GM19023 (cell line): ENCODE measurements around the gene MAP7.
"Not testable (repeated sequence)": the region's sequence is repeated elsewhere in the genome, so short reads cannot be mapped to it uniquely, and the experiment has no call there.

Source experiments
- ATAC-seq: cut with Tn5 transposase; IDR thresholded peaks from one replicate; pipeline ENCODE4 v1.9.1; 2021; ENCODE audit warnings: mild to moderate bottlenecking, moderate library complexity; ENCODE audit not compliant: unreplicated experiment

MAP7 gene

DNA sequence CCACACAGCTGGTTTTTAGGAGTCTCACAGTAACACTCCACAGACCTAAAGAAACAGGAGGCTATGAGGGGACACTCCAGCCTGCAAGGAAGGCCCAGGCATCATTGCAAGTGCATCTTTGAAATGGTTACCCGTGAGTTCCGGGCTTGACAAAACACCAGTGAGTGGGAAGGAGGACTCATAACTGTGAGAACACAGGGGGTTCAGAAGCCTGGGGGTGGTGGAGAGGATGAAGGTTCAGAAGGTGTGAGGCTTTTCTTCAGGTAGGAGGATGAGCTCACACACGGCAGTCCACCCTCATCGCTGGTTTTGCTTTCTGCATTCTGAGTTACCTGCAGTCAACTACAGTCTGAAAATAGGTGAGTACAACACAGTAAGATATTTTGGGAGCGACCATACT lies 39.9 kb downstream of the MAP7 start:
- ATAC-seq, result no peak

DNA sequence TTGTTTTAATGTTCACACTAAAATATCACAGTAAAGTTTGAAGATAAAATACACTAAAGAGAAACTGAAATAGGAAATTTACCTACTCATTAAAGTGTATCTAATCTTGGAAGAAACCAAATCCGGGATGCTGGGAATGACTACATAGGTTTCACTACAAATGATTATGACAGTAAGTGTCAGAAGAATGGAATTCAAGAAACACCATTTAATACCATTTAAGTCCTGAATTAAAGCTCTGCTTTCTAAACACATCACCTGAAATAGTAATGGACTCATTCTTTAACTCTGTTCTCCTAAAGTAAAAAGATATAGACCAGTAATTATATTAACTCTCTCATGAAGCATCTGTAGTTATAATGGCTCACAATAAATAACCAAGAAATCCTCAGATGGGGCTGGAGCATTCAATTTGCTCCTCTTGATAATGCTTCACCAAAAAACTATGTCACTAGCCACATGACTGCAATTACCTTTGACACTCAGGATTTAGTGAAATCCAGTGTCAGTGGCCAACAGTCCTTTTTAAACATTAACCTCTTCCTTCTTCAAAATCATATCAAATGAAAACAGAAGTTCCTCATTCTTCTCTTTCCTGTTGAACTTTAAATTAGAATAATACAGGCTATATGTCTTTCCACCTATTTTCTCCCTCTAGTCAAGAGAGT lies 41.4 kb downstream of the MAP7 start:
- ATAC-seq, result no peak

DNA sequence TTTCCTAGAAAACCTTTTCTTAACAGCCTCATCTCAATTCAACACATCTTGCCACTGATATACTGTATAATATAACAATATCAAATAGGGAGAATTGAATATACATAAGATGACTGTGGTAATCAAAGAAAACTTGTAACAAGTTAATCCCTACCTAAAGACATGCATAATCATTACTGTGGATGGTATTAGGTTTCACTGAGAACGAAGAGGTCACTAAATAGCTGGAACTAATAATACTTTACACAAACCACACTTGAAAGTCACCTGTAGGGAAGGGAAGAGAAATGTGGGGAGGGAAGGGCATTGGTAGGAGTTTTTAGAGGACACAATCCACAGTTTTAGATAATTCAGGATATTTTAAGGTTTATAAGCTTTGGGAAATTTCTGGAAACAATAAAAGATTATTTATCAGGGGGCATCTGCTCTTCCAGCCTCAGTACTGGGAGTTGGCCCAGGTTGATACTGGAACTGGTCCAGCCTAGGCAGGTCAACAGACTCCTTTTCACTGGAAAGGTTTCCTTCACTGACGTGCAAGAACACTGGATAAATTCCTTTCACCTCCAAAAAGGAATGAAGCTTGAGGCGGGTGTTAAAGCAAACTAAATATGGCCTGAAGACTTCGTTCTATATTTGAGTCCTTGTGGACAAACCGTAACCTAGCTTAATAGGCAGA lies 44.0 kb downstream of the MAP7 start:
- no peak for ATAC-seq

DNA sequence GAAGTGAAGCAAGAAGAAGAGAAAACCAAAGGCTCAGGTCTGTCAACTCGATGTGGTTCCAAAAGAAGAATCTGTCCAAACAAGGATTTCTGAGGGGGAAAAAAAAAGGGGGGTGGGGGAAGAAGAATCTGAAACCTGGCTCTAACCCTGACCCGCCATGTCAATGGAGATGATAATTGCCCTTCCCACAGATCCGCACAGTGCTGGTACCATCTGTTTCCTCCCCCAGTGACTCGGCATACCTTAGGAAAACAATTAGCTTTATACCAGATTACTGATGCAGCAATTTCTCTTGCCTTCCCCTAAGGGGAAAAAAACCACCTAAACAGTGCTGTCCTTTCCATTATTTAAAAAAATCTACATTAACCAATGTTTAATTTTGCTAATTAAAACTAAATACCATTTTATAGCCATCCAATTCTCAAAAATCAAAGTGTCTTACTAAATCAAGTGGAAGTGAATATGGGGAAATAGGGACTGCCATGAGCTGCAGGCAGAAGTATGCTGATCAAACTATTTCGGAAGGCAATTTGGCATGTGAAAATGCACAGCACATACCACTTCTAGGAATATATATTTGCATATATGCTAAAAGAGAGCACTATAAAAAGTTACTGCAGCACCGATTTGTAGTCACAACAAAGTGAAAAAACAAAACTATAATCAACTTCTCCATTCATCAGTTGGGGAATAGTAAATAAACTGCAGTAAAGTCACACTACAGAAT lies 46.8 kb downstream of the MAP7 start:
- ATAC-seq, result no peak

DNA sequence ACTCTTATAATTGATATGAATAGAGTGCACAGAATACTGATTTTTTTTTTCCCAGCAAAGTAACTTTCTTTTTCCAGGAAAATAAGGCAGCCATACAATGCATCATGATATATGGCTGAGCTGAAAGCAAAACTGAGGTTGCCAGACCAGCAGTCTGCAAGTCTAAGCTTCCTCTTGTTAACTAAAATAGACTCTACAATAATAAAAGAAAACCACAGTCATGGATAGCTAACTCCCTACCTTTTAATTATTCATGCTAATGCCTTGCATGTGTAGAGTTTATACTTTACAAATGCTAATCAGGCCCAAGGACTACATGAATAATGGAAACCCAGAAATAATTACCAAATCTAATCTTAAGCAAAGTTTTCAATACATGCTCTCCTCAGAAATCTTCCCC lies 47.4 kb downstream of the MAP7 start:
- no peak for ATAC-seq

DNA sequence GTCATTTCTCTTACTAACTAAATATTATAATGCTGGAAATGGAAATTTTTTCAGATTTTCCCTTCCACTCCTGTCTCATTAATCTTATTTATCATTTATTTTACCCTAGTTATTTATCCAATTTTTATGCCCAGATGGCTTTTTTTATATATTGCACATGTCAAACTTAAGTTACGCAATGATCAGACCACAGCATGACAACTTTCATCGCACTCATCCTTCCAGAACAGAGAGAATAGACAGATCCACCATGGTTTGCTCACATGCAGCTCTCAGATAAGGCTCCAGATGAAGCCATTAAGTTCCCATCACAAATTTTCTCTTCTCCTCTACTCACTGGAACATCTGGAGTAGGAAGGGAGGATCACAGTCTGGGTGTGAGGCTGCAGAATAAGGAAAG lies 48.7 kb downstream of the MAP7 start:
- no peak for ATAC-seq

DNA sequence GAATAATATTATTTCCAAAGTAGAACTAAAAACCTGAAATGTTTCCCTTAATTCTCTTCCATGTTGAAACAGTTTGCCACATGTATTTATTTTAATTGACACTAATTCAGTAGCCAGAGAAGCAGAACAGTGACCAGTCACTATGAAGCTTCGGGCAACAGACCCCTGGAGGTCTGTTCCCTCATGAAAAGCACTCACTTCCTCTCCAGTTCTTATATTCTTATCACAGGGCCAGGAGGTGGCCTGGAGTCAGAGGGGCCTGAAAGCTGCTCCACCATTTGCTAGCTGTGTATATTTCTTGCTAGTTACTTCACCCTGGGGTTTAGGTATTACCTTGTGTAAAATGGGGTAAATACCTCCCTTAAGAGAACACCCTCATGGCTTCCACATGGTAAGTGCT lies 49.1 kb downstream of the MAP7 start:
- no peak for ATAC-seq

DNA sequence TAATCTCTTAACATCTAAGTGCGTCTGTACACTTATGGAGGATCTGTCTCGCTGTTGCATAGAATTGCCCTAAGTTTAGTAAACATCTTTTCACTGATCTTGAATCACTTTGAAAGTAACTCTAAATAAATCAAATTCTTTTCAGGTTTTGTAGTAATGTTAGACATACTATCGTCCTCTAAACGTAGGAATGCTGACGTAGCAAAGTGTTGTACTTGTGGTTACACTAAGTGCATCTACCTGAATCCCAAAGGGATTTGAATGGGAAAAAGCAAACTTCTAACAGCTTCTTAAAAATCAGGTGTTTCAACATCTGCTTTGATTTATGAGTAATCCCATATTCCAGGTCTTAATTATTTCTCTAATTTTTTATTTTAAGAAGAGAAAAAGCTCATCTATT lies 49.8 kb downstream of the MAP7 start:
- ATAC-seq, result no peak

DNA sequence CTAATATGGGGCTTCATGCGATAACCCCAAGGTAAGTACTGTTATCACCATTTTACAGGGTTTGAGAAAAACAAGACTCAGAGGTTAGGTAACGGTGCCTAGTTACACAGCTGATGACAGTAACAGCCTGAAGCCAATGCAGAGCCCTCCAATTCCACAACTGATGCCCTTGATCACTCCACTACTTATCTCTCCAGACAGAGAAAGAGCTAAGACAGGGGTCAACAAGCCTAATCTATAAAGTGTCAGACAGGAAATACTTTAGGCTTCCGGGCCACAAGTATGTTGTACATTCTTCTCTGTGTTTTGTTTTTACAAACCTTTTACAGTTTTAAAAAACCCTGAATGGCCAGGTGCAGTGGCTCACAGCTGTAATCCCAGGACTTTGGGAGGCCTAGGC lies 50.9 kb downstream of the MAP7 start:
- ATAC-seq, result no peak

DNA sequence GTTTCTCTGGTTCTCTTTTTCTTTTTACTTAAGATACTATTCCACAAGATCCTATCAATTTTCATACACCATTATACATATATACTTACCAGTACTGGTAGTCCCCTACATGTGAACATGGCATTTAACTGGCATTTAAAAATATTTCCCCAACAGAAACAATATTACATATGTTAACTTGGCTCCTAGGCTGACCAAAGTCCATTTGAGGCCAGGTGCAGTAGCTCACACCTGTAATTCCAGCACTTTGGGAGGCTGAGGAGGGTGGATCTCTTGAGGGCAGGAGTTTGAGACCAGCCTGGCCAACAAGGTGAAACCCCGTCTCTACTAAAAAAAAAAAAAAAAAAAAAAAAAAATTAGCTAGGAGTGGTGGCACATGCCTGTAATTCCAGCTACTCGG lies 53.8 kb downstream of the MAP7 start:
- ATAC-seq, result not testable (repeated sequence)

DNA sequence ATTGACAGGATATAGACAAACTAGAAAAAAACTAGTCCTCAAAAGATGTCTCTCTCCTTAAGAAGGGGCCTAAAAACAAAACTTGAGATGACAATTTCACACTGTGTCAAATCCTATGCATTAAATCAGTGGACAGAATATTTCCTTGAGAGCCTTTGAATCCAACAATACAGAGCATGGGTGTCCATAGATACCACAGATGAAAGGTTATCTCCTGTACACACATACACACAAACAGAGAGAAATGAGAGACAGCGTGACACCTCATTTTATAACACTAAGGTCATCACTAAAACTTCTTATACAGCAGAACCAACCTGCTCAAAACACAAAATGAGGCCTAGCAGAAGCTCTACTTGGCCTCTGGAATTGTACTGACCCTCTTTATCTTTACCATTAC lies 55.5 kb downstream of the MAP7 start:
- ATAC-seq, result no peak

DNA sequence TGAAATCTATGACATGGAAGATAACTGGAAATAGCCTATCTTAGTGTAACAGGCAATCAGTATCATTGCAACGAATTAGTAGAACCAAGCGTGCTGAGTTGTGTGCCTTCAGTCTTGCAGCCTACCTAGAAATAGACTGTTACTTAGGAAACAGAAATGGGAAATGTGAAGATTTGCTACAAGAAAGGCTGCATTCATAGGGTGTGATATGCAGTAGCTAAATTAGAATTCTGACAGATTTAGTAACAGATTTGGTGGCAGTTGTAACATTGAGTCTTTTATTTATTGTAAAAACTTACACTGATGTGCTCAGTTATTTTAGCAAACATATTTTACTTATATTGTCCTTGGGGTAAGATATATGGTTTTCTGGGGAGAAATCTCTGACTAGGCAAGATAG lies 56.2 kb downstream of the MAP7 start:
- ATAC-seq, result no peak

DNA sequence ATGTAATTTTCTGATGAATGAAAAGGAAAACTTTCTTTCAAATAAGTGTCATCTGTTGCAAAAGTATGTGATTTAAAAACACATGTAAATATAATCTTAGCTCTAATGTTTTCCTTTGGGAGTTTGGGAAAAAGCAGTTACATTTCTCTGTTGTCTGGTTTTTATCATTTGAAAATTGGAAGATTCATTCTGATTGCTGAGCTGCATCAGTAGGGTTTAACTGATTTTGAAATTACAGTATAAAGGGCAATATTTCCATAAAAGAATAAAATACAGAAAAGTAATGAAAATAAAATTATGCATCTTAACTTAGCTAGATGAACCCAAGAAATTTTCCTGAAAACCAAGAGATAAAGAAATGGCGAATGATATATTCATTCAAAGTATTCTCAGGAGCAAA lies 57.8 kb downstream of the MAP7 start:
- no peak for ATAC-seq

DNA sequence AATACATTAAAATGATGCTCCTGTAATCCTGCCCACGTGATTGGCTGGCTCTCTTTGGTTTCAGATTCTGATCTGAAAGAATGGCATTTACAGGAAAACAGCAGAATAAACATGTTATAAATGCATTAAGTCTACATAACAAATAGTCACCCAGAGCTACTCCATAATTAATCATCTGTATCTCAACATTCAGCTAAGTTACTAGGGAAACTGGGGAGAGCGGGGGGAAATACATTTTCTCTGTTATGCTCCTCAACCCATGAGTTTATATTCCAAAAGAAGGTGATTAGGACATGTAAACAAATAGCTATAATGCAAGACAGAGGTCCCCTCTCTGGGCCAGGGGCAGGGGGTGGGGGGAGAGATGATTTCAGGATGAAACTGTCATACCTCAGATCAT lies 58.5 kb downstream of the MAP7 start:
- no peak for ATAC-seq

DNA sequence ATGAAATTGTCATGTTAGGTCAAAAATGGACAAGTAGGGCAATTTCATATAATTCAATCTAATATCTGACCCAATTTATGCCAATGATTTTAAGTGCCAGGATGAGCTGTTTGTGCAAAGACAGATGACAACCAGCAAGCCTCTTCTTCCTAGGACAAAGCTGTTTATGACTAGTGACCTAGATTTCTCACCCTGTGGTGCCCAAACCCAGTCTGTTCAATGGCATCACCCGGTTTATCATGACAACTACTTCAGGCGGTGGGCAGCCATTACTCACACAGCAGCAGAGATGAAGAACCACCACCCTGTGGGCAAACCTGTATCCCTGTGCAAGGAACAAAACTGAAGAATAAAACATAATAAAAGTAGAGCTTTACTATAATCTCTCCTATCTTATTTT lies 59.0 kb downstream of the MAP7 start:
- no peak for ATAC-seq

DNA sequence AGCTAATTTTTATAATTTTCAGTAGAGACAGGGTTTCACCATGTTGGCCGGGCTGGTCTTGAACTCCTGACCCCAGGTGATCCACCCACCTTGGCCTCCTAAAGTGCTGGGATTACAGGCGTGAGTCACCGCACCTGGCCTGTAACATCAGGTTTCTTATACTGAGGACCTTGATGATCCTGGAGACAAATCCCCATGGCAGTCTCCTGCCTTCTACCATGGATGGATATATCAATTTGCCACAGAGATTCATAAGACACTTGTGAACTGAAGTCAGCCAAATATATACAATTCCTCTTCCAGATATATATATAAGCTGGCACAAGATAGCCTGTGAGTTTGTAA lies 60.6 kb downstream of the MAP7 start:
- ATAC-seq, result not testable (repeated sequence)

DNA sequence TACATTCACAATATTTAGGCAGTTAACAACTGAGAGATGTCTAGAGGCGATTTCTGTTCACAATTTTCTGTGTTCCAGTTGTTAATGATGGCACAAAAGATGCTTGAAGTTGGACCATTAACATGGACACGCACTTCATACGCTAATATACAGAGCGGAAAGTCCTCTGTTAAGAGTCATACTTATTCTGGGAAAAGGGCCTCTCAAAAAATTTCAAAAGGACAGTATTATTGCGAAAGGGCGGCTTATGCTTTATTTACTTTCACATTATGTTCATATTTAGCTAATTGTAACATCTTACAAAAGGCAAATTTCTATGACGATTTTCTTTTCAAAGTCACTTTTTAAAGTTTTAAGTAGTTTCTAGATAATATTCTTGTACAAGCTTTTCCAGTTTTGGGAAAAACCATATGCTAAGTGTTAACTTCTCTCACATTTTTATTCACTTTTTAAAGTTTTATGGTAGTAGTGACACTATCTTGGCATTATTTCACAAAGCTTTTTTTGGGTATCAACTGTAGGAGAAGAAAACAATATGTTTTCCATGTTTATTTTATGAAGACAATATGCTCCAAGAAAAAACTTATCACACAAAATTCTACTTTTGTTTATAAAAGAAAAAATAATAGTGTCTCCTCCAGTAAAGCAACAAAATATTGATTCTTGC lies 62.3 kb downstream of the MAP7 start:
- no peak for ATAC-seq

DNA sequence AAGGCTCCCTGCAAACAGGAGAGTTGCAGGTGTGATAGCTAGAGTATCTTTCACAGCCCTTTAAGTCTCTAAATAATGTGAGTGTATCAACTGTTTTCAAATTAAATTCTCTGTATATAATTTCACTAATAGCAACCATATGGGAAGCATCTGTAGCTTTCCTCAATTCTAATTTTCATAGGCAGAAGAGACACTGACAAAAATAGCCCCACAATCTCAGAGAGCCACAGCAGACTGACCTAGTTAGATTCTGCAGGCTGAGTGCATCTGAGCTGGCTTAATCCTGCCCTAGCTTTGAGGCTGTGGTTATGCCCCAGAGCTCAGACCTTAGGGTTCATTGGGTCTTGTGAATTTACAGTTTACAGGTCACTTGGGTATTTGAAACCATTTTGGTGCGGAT lies 63.9 kb downstream of the MAP7 start:
- no peak for ATAC-seq

DNA sequence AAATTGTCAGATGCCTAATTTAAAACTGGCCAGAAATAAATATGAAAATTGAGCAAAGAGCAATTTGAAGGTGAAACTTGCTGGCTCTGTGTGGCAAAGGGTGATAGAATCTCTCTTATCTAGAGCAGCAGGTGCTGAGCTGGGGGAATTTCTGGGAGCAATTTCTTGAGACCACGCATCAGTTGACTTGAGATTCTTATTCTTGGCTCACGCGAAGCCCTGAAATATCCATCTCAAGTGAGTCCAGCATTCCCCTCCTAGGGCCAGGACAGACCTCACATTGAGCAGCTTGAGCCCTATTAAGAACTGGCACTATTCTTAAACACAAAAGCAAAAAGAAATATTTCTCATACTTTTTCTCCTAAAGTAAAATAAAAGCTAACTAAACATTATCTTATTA lies 66.3 kb downstream of the MAP7 start:
- no peak for ATAC-seq

DNA sequence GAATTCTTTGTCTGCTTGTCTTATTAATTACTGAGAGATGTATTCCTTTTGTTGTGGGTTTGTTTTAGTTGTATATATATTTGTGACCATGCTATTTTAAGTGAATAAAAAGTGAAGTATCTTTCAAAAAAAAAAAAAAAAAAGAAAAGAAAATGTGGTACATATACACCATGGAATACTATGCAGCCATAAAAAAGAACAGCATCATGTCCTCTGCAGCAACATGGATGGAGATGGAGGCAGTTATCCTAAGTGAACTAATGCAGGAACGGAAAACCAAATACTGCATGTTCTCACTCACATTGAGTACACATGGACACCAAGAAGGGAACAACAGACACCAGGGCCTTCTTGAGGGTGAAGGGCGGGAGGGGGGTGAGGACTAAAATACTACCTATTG lies 67.2 kb downstream of the MAP7 start:
- not testable (repeated sequence) for ATAC-seq

DNA sequence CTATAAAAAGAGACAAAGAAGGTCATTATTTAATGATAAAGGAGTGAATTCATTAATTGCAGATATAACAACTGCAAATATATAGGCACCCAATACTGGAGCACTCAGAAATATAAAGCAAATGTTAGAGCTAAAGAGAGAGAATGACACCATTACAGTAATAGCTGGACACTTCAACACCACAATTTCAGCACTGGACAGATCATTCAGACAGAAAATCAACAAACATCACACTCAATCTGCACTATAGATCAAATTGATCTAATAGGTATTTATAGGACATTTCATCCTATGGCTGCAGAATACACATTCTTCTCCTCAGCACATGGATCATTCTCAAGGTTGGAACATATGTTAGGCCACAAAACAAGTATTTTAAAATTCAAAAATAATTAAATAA lies 72.7 kb downstream of the MAP7 start:
- no peak for ATAC-seq

DNA sequence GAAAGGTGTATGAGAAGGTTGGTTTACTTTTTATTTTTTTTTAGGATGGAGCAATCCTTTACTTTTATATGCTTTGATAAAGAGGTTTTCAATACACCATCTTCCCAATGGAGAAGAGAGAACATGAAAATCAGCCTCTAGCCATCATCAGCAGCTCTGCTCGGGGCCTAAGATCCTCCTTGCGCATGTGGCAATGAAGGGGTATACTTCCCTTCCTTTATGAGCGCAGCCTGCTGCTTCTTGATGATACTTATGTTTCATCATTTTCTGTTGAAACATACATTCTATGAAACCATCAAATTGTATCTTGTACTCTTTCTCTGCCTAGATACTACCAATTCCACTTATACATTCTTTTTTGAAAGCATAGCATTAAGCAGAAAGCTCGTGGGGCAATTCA lies 74.5 kb downstream of the MAP7 start:
- ATAC-seq, result no peak
